ENCODE data around the gene TENM3.

DNA sequence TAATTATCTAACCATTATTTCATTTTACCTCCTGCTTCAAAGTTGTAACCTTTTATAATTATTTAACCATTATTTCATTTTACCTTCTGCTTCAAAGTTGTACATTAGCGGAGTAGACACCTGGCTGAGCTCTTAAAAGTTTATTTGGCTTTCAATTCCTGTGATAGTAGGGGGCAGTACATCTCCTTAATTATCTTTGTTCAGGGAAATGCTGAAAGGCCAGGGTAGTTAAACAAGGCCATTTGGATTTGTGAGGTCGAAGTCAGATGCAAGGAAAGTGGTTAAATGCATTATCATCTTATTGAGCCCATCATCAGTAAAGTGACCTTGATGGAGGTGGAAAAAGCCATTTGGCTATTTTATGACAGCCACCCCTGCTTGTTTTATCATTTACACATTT, 210.6 kb downstream of the TENM3 start:
- TF ChIP-seq CTCF (IDR thresholded peaks at IDR 0.05) (no peak), POLR2A (IDR thresholded peaks at IDR 0.05) (no peak), POLR2AphosphoS5 (IDR thresholded peaks at IDR 0.05) (no peak)
